KOPT-K1 (cell line): Measurements from ENCODE around the gene ITPR3.

Experiments used
- H3K27ac ChIP-seq: fragments of 200-600 bp; sonication (generic); 2 replicates; pipeline ENCODE4 v1.5.1; 2016; ENCODE audit warnings: antibody characterized with exemption, mild to moderate bottlenecking, low read depth, low read length; ENCODE audit not compliant: poor library complexity, severe bottlenecking
- H3K36me3 ChIP-seq: fragments of 200-600 bp; sonication (generic); 2 replicates; pipeline ENCODE4 v1.5.1; 2017; ENCODE audit warnings: antibody characterized with exemption, mild to moderate bottlenecking, low read length, moderate library complexity; ENCODE audit not compliant: insufficient read depth
- H3K9me3 ChIP-seq: fragments of 200-600 bp; sonication (generic); 2 replicates; pipeline ENCODE4 v1.5.1; 2017; ENCODE audit warnings: antibody characterized with exemption, low read length, mild to moderate bottlenecking; ENCODE audit not compliant: insufficient read depth, poor library complexity, severe bottlenecking

Gene ITPR3

DNA sequence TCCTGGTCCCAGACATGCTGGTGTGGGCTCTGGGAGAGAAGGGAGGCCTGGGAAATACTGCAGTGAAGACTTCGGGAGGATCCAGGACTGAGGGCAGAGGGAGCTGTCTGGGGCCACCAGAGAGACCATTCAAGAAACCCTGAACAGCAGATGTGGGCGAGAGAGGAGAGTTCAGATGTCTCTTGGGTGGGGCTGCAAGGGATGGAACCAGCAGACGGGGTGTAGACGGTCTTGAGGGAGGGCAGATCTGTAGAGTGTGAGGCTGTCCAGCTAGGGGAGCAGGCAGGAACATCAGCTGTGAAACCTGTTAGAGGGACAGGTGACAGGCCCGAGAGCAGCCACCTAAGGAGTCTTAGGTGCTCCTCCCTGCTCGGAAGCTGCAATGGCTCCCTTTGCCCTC lies 38.9 kb downstream of the ITPR3 start:
- Histone ChIP-seq H3K27ac (no peak overlapping the region), H3K36me3 (peaks cover 97% of the 10 kb centered on the region), H3K9me3 (no peaks in the 10 kb centered on the region)

DNA sequence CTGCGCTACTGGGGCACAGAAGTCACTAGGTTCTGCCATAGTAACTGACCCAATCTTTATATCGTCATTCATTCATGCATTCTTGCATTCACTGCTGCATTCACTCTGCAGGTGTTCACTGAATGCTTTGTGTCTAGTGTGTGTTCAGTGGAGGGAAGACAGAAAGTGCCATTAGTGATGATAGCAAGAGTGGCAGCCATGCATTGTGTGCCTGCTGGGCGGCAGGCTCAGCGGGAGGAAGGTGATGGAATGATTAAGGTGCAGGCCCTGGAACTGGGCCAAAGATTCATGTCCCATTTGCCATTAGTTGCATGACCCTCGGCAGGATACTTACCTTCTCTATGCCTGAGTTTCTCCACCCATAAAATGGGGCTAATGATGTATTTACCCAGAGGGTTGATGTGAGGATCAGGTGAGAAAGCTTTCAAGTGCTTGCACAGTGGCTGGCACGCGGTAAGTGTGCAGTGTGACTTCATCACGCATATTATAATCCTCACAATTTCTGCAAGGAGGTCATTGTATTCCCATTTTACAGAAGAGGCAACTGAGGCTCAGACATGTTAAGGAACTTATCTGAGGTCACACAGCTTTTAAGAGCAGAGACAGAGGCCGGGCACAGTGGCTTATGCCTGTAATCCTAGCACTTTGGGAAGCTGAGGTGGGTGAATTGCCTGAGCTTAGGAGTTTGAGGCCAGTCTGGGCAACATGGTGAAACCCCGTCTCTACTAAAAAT lies 40.1 kb downstream of the ITPR3 start:
- no peak overlapping the region for H3K27ac ChIP-seq
- H3K9me3 ChIP-seq: no peaks in the 10 kb centered on the region
- peaks cover 97% of the 10 kb centered on the region for H3K36me3 ChIP-seq

DNA sequence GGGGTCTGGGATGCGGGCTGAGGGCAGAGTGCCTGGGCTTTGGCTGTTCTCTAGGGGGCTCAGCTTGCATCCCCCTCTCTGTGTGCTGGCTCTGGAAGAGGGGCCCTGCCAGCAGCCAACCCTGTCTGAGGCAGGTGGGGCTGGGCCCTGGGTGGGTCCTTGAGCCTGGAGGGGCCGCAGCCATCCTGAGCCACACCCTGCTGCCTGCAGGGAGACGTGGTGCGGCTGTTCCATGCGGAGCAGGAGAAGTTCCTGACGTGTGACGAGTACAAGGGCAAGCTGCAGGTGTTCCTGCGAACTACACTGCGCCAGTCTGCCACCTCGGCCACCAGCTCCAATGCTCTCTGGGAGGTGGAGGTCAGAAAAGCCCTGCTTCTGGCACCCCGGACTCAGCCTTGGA lies 41.2 kb downstream of the ITPR3 start:
- peaks cover 97% of the 10 kb centered on the region for H3K36me3 ChIP-seq
- H3K27ac ChIP-seq: no peak overlapping the region
- H3K9me3 ChIP-seq: no peaks in the 10 kb centered on the region

DNA sequence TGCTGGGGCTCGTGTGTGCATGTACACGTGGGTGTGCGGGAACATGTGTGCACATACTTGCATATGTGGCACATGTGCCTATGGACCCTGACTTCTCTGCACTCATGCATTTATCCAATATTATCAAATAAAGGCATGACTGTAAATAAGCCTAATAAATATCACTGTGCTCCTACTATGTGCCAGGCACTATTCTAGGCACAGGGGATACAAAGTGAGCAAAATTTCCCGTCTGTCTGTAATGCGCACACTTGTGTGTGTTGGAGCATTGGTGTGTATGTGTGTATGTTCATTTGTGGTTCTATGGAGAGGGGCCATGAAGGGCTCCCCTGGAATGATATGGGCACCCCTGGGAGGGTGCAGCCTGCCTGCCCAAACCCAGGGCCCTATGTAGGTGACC lies 41.9 kb downstream of the ITPR3 start:
- Histone ChIP-seq H3K36me3 (peaks cover 97% of the 10 kb centered on the region), H3K27ac (no peak overlapping the region), H3K9me3 (no peaks in the 10 kb centered on the region)

DNA sequence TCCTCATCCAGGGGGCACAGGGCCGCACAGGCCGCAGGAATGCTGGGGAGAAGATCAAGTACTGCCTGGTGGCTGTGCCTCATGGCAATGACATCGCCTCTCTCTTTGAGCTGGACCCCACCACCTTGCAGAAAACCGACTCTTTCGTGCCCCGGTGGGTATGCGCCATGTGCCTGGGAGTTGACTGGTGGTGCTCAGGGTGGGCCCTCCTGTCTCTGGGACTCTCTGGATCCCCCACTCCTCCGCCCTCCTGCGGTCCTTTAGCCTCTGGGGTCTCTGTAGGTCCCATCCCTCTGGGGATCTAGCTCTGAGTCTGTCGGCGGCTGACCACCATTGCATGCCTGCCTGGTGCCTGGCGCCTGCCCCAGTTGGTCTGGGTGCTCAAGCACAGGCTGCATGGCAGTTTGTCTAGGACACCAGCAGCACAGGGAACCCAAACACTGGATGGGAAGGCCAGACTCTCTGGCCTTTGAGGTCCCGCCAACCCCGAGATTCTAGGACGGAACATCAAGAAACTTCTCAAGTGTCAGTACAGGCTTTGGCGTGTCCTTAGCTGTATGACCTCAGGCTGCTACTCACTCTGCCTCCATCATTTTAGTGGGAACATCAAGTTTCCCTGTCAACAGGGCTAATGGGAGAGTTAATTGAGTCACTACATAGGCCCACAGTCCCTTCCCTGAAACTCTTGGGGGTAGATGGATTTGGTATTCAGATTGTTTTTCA lies 42.8 kb downstream of the ITPR3 start:
- peaks cover 97% of the 10 kb centered on the region for H3K36me3 ChIP-seq
- H3K27ac ChIP-seq: no peak overlapping the region

DNA sequence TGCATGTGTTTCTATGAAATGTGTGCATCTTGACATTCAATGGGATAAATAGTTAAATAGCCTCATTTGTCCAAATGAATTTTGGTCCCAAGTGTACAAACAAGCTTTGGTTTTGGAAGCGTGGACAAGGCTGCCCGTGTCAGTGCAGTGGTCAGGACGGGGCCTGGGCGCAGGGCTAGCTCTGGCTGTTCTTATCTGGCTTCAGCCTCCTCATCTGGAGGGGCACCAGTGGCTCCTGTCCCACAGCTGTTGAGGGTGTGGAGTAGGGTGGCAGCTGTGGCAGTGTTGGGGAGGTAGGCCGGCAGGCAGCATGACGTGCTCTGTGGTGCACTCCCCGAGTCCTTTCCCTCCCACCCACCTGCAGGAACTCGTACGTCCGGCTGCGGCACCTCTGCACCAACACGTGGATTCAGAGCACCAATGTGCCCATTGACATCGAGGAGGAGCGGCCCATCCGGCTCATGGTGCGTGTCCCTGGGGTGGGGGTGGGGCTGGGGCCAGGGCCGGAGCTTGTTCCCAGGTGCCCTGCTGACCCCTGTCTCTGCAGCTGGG lies 43.5 kb downstream of the ITPR3 start:
- Histone ChIP-seq H3K9me3 (no peaks in the 10 kb centered on the region), H3K36me3 (peaks cover 97% of the 10 kb centered on the region), H3K27ac (no peak overlapping the region)

More for the DNA sequence above, 42.8 kb downstream of the ITPR3 start:
- H3K9me3 ChIP-seq: no peaks in the 10 kb centered on the region

DNA sequence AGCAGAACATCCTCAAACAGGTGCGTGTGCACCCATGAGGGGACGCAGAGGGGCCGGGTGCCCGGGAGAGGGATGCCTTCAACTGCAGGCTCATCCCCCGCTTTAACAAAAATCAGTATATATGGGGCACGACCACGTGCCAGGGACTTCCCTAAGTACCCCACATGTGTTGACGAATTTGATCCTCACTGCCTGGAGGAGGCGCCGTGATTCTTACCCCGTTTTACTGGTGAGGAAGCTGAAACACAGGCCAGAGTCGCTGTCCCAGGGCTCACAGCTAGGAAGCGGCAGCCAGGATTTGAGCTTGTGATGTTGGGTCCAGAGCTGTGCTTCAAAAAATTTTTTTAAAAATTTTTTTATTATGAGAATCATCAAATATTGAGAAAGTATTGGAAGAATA lies 44.8 kb downstream of the ITPR3 start:
- Histone ChIP-seq H3K9me3 (no peaks in the 10 kb centered on the region), H3K27ac (no peak overlapping the region), H3K36me3 (peaks cover 98% of the 10 kb centered on the region)

DNA sequence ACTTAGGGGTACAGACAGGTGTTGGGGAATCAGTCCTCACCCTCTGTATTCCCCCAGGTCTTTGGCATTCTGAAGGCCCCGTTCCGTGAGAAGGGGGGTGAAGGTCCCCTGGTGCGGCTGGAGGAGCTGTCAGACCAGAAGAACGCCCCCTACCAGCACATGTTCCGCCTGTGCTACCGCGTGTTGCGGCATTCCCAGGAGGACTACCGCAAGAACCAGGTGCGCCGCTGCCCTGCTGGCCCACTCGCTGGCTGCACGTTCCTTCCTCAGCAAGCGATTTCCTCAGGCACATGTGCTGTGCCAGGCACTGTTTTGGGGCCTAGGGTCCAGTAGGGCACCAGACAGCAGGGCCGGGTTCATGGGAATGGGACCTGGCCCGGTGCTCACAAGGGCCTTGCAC lies 46.0 kb downstream of the ITPR3 start:
- Histone ChIP-seq H3K9me3 (no peaks in the 10 kb centered on the region), H3K36me3 (peaks cover 100% of the 10 kb centered on the region)

DNA sequence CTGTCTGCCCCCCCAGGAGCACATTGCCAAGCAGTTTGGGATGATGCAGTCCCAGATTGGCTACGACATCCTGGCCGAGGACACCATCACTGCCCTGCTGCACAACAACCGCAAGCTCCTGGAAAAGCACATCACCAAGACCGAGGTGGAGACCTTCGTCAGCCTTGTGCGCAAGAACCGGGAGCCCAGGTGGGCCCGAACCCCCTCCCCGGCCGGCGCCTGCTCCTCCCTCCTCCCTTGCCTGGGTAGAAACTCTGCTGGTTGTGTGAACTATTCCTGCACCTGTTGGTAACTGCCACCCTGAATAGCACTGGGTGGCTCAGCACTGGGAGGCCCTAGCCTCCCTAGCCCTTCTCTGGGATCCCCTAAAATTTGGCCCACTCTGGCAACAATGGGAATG lies 46.7 kb downstream of the ITPR3 start:
- Histone ChIP-seq H3K27ac (no peak overlapping the region), H3K36me3 (peaks cover 99% of the 10 kb centered on the region), H3K9me3 (no peaks in the 10 kb centered on the region)

More for the DNA sequence above, 46.0 kb downstream of the ITPR3 start:
- no peak overlapping the region for H3K27ac ChIP-seq

DNA sequence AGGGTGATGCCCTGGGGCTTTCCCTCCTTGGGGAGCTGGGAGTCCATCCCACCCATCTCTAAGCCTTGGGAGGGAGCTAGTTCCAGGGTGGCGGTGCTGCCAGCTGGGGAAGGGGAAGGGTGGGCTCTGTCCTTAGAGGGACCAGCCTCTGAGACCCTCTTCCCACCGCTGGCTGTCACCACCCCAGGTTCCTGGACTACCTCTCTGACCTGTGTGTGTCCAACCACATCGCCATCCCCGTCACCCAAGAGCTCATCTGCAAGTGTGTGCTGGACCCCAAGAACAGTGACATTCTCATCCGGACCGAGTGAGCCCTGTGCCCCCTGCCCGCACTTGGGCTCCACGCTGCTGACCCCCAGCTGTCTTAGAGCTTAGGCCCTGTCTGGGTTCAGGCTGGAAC lies 47.2 kb downstream of the ITPR3 start:
- Histone ChIP-seq H3K36me3 (peaks cover 99% of the 10 kb centered on the region), H3K9me3 (no peaks in the 10 kb centered on the region), H3K27ac (no peak overlapping the region)

DNA sequence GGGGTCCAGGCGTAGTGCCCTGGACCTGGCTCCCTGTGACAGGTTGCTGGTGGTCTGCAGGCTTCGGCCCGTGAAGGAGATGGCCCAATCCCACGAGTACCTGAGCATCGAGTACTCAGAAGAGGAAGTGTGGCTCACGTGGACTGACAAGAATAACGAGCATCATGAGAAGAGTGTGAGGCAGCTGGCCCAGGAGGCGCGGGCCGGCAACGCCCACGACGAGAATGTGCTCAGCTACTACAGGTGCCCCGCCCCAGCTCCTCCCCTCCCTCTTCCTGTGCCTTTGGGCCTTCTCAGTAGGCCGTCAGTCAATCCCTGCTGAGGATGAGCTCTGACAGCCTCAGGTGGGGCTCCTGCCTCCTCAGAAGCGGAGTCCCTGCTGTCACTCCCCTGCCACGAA lies 47.8 kb downstream of the ITPR3 start:
- no peak overlapping the region for H3K27ac ChIP-seq
- H3K36me3 ChIP-seq: peaks cover 99% of the 10 kb centered on the region
- no peaks in the 10 kb centered on the region for H3K9me3 ChIP-seq

DNA sequence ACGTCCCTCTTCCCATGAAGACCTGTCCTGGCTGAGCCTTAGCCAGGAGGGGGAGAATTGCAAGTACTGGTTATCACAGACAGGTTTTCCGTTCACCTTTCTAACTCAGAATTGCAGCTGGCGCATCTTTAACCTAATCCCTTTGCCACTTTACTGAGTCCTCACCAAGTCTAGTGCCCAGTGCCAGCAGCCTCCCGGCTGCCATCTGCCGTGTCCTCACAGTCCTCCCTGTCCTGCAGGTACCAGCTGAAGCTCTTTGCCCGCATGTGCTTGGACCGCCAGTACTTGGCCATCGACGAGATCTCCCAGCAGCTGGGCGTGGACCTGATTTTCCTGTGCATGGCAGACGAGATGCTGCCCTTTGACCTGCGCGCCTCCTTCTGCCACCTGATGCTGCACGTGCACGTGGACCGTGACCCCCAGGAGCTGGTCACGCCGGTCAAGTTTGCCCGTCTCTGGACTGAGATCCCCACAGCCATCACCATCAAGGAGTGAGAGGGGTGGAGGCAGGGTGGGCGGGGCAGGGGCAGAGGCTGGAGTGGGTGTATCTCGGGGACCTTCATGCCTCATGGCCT lies 49.1 kb downstream of the ITPR3 start:
- Histone ChIP-seq H3K9me3 (no peaks in the 10 kb centered on the region), H3K36me3 (peaks cover 99% of the 10 kb centered on the region), H3K27ac (no peak overlapping the region)

DNA sequence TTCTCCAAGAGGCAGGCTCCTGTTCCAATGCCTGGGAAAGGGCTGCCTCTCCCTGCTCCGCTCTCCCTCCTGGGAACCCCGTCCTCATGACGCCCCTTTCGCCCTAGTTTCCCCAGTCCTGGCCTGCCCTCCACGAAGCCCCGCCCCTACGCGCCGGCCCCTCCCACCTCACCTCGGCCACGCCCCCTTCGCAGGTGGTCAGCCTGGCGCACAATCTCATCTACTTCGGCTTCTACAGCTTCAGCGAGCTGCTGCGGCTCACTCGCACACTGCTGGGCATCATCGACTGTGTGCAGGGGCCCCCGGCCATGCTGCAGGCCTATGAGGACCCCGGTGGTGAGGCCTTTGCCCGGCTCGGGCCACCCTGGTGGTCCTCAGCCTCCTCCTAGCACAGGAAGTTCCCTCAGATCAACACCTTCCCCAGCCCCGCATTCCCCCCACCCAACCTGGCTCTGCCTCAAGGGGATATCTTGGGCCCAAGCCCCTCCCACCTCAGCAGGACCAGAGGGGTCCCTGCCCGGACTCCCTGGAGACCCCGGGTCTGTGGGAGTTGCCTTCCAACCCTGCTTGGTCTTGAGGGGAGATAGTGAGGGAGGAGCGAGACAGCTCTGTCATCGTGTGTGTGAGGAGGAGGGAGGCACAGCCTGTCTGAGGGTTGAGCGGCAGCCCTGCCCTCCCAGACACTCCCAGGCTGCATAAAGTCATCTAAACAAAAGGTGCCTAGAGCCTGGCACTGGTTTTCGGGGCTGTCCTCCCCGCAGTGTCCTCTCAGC lies 50.0 kb downstream of the ITPR3 start:
- no peaks in the 10 kb centered on the region for H3K9me3 ChIP-seq
- H3K27ac ChIP-seq: no peak overlapping the region
- peaks cover 99% of the 10 kb centered on the region for H3K36me3 ChIP-seq

DNA sequence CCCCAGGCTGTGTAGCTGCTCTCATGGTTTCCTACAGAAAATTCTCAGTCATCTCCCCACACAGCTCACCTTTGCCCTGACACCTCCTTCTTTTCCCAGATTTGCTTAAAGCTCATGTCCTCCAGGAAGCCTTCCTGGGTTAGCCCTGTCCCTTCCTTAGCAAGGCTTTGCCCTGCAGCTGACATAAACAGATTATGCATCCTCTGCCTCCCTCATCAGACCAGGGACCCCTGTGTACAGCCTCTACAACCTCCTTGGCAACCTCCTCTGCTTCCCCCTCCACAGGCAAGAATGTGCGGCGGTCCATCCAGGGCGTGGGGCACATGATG lies 50.6 kb downstream of the ITPR3 start:
- Histone ChIP-seq H3K27ac (no peak overlapping the region), H3K36me3 (peaks cover 99% of the 10 kb centered on the region), H3K9me3 (no peaks in the 10 kb centered on the region)

DNA sequence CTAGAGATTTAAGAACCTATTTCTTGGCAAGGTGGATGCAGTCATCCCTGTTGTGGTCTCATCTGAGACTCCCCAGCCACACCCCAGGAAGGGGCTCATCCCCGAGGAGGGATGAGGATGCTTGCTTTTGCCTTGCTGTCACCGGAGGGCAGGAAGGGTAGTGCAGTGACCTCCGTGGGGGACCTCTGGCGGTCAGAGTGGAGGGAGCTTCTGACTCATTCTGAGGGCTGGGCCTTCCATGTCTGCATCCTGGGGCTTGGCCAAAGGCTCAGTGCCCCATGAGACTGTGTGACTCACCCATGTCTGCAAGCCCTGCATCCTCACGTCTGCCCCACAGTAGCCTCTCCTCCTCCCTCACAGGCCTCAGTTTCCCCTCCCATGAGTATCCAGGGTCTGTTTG lies 51.7 kb downstream of the ITPR3 start:
- Histone ChIP-seq H3K36me3 (peaks cover 99% of the 10 kb centered on the region), H3K9me3 (no peaks in the 10 kb centered on the region), H3K27ac (no peak overlapping the region)
